ENCODE measurements around the gene YEATS4. TPM values are rescaled to one million over a fixed set of nuclear protein-coding genes. Genes with fewer than 3 reads are reported as not detected.

Gene YEATS4
- total and polyA plus RNA-seq, 4 donors = 12.0 to 15.0 (median 14.1) TPM

DNA sequence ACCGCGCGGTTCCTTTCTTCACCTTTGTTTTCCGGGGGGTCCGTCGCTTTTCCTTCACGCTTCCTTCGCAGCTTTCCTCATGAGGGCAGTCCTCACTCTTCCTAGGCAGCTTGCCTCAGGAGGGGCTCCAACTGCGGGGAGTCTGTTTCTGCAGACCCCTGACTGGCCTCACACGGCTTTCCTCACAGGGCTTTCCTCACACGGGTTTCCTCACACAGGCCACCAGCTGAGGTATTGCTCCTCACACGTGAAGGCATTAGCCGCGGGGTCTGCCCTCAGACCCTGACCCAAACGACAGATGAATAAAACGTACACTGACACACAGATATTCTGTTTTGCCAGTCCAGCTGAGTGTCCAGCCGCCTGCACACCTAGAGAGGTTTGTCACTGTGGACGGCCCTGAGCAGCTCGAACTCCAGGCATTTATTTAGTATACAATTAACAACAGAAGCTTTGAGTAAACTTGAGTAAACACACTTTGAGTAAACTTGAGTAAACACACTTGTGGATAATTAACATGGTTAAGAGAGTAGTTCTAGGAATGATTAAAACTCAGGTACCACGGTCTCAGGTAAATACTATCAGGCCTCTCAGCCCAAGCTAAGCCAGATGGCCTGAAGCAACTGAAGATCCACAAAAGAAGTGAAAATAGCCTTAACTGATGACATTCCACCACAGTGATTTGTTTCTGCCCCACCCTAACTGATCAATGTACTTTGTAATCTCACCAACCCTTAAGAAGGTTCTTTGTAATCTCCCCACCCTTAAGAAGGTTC lies 27.4 kb upstream of the YEATS4 start:
- Histone ChIP-seq H3K4me1 (ENCODE audit: control insufficient read depth in 5 of 5, insufficient read depth in 5 of 5, low read length in 5 of 5) (peaks cover 0 to 10% (median 0%) of the 10 kb centered on the region in 5 donors), H3K9ac (ENCODE audit: insufficient read depth in 1 of 2, low read length in 2 of 2) (no peak overlapping the region), H3K4me3 (no peak overlapping the region), H3K36me3 (ENCODE audit: control insufficient read depth in 4 of 4, insufficient read depth in 4 of 4, low read length in 4 of 4) (no peaks in the 10 kb centered on the region), H3K9me3 (ENCODE audit: control insufficient read depth in 4 of 4, insufficient read depth in 3 of 4, low read length in 3 of 4) (no peaks in the 10 kb centered on the region), H3K27me3 (ENCODE audit: control insufficient read depth in 3 of 3, insufficient read depth in 3 of 3, low read length in 2 of 3) (peaks cover 0 to 21% (median 6%) of the 10 kb centered on the region in 3 donors), H3K27ac (ENCODE audit: low read depth in 1 of 2, low read length in 1 of 2) (peak overlapping the region in 1 of 2 donors; percentile 30)
- ATAC-seq (ENCODE audit: insufficient read depth, low FRiP score) (no peak), DNase-seq (no peak)
- 38 to 54% methylated on average over 20 of the region's 20 CpGs for WGBS, 2 donors
- TF ChIP-seq, protein P1, sequence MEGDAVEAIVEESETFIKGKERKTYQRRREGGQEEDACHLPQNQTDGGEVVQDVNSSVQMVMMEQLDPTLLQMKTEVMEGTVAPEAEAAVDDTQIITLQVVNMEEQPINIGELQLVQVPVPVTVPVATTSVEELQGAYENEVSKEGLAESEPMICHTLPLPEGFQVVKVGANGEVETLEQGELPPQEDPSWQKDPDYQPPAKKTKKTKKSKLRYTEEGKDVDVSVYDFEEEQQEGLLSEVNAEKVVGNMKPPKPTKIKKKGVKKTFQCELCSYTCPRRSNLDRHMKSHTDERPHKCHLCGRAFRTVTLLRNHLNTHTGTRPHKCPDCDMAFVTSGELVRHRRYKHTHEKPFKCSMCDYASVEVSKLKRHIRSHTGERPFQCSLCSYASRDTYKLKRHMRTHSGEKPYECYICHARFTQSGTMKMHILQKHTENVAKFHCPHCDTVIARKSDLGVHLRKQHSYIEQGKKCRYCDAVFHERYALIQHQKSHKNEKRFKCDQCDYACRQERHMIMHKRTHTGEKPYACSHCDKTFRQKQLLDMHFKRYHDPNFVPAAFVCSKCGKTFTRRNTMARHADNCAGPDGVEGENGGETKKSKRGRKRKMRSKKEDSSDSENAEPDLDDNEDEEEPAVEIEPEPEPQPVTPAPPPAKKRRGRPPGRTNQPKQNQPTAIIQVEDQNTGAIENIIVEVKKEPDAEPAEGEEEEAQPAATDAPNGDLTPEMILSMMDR (IDR thresholded peaks at IDR 0.05; ENCODE audit: control extremely low read depth, extremely low read depth) = no peak

DNA sequence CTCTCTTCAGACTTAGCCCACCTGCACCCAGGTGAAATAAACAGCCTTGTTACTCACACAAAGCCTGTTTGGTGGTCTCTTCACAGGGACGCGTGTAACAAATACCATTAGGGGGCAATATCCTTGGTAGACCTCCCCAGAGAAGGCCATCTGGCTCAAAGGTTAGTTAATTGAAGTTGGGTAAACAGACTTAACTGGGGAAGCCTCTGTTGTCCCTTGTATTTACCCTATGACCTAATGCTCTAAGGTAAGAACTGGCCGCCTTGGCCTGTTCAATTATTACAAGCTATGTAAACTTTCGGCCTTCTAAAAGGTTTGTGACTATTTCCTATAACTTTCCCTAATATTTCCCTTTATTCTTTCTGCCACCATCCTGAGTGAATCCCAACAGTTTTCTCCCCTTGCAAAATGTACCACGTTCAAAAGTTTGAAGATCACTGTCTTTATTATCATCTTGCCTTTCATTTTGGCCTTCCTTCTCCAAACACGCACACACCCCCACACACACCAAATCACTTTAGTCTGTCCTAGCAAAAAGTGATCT lies 26.7 kb upstream of the YEATS4 start:
- 86% methylated on average over 6 of the region's 6 CpGs for WGBS, 2 donors
- Histone ChIP-seq H3K4me3 (no peak overlapping the region), H3K36me3 (ENCODE audit: control insufficient read depth in 4 of 4, insufficient read depth in 4 of 4, low read length in 4 of 4) (no peaks in the 10 kb centered on the region), H3K27ac (ENCODE audit: low read depth in 1 of 2, low read length in 1 of 2) (no peak overlapping the region), H3K4me1 (ENCODE audit: control insufficient read depth in 5 of 5, insufficient read depth in 5 of 5, low read length in 5 of 5) (peaks cover 0 to 10% (median 0%) of the 10 kb centered on the region in 5 donors), H3K9me3 (ENCODE audit: control insufficient read depth in 4 of 4, insufficient read depth in 3 of 4, low read length in 3 of 4) (no peaks in the 10 kb centered on the region), H3K9ac (ENCODE audit: insufficient read depth in 1 of 2, low read length in 2 of 2) (no peak overlapping the region), H3K27me3 (ENCODE audit: control insufficient read depth in 3 of 3, insufficient read depth in 3 of 3, low read length in 2 of 3) (peaks cover 0 to 21% (median 6%) of the 10 kb centered on the region in 3 donors)
- ATAC-seq (ENCODE audit: insufficient read depth, low FRiP score) = no peak
- TF ChIP-seq, protein P1 (IDR thresholded peaks at IDR 0.05; ENCODE audit: control extremely low read depth, extremely low read depth) = no peak
- DNase-seq = no peak

DNA sequence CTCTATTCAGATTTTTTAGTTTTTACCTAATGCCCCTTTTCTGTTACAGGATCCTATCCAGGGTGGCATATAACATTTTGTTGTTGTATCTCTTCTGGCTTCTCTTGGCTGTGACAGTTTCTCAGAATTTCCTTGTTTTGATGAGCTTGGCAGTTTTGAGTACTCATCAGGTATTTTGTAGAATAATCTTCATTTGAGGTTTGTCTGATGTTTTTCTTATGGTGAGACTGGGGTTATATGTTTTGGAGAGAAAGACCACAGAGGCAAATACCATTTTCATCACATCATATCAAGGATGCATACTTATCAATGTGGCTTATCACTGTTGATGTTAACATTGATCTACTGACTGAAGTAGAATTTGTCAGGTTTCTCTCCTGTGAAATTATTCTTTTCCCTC lies 25.4 kb upstream of the YEATS4 start:
- Histone ChIP-seq H3K27ac (ENCODE audit: low read depth in 1 of 2, low read length in 1 of 2) (no peak overlapping the region), H3K36me3 (ENCODE audit: control insufficient read depth in 4 of 4, insufficient read depth in 4 of 4, low read length in 4 of 4) (no peaks in the 10 kb centered on the region), H3K9me3 (ENCODE audit: control insufficient read depth in 4 of 4, insufficient read depth in 3 of 4, low read length in 3 of 4) (no peaks in the 10 kb centered on the region), H3K4me3 (no peak overlapping the region), H3K9ac (ENCODE audit: insufficient read depth in 1 of 2, low read length in 2 of 2) (no peak overlapping the region), H3K4me1 (ENCODE audit: control insufficient read depth in 5 of 5, insufficient read depth in 5 of 5, low read length in 5 of 5) (peaks cover 0 to 10% (median 0%) of the 10 kb centered on the region in 5 donors), H3K27me3 (ENCODE audit: control insufficient read depth in 3 of 3, insufficient read depth in 3 of 3, low read length in 2 of 3) (peaks cover 0 to 12% (median 6%) of the 10 kb centered on the region in 3 donors)
- ATAC-seq (ENCODE audit: insufficient read depth, low FRiP score) = no peak
- TF ChIP-seq, protein P1 (IDR thresholded peaks at IDR 0.05; ENCODE audit: control extremely low read depth, extremely low read depth) = no peak
- DNase-seq = no peak

Measured in lung (tissue), 12 donors.